HG03460 (cell line): ENCODE results near the gene FAM170B.

ENCODE experiments used
- ATAC-seq: cut with Tn5 transposase; IDR thresholded peaks from one replicate; pipeline ENCODE4 v1.9.1; 2021; ENCODE audit not compliant: unreplicated experiment

FAM170B gene

GRCh38 chr10:49133706-49134248 is at the start of gene FAM170B:
TSS of gene FAM170B (minus strand) at chr10:49134021. CDS start at chr10:49133918, 103 bp downstream.
- no peak for ATAC-seq

DNA sequence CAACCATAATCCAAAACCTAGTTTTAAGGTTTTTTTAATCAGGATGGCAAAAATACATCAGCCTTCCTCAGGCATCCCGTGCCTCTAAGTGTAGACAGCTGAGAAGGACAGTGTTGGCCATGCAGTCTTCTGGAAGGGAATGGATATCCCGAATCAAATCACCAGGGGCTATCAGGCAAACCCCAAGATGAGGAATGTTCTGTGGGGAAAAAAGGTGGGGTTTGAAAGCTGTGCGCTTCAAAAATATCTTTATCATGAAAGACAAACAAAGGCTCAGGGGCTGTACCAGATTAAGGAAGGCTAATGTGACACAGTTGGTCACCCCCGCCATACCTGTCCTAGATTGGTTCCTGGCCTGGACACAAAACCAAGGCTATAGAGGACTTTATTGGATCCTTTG is 49.0 kb upstream of the FAM170B start:
- no peak for ATAC-seq

DNA sequence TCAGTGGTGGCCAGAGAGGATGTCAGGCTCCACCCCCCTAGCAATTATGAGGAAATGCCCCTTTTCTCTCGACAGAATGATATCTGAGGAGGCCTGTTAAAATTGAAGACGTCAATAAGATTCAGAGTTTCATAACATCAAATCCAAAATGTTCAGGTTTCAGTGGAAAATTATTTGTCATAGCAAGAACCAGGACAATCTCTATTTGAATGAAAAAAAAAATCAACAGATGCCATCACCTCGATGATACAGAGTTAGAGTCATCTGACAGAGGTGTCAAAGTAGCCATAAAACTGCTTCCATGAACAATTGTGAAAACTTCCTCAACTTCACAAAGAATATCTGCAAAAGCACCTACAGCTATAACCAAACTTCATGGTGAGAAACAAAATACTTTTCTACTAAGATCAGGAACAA is 46.6 kb upstream of the FAM170B start:
- ATAC-seq, result no peak

DNA sequence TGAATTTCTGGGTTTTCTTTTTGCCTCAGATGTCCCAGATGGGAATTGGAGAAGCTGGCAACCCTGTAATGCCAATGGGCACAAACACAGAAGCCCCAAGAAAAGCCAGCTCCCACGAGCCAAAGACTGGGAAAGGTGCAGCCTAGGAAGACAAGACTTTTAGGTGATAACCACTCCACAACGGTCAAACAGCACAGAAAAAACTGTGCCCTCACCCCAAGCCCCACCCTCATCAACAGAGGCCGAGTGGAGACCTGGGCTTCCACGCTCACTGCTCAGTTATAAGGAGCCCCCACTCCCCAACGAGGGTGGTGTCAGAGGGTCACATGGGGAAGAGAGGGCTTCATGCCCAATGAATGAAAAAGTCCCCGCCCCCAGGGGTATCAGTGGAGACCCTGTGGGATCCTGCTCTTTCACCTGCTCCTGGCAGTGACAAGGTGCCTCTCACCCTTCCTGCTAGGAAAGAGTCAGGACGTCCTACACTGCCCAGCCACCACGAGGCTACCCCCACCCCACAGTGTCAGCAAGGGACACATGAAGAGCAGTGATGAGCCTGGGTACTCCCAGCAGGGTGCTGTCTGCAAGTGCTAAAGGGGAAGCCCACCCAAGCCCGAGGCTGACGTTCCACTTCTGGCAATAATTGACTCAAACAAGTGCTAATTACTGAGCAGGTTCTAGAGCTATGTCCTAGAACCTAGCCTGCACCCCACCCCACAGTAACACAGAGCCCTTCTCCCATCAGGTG is 46.0 kb upstream of the FAM170B start:
- no peak for ATAC-seq

- no peak for ATAC-seq
Observed at GRCh38 chr10:49178489-49179471, 45.0 kb upstream of the FAM170B start.

DNA sequence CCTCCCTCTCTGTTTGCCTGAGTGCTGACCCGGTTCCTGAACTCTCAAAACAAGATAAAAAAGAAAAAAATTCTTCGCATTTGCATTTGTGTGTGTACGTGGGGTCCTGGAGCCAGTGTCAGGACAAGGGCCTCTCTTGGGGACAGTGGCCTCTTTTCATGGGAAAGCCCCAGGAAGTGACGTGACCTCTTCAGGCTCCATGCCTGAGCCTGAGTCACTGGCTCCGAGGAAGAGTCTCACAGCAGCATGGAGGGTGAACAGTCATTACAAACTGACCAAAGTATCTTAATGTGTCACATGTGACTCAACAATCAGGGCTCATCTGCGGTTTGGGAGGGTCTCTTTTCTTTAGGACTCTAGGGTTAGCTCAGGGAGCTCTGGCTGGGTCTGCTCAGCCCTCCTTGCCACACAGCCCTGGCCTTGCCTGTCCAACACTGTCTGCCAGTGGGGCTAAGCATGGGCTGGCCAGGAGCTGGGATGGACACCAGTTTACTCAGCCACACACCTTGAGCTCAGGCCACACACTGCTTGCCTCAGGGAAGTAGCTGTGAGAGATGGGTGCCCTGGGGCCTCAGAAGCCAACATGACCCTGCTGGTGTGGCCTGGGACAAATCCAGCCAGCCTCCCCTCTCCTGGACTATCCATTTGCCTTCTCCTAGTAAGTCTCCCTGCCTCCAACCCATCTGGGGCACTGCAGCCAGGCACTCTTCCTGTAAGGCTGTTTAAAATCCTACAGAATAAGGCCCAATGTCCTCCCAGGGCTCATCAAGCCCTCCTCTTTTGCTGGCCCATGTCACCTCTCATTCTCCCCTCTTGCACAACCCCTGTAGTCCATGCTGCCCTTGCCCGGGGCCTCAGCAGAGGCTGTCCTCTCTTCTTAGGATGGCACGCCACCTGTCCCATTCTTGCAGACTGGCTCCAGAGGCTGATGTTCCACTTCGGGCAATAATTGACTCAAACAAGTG is 43.9 kb upstream of the FAM170B start:
- peak; percentile 73 for ATAC-seq

GRCh38 chr10:49176310-49177268 is 42.8 kb upstream of the FAM170B start:
- ATAC-seq, result no peak

DNA sequence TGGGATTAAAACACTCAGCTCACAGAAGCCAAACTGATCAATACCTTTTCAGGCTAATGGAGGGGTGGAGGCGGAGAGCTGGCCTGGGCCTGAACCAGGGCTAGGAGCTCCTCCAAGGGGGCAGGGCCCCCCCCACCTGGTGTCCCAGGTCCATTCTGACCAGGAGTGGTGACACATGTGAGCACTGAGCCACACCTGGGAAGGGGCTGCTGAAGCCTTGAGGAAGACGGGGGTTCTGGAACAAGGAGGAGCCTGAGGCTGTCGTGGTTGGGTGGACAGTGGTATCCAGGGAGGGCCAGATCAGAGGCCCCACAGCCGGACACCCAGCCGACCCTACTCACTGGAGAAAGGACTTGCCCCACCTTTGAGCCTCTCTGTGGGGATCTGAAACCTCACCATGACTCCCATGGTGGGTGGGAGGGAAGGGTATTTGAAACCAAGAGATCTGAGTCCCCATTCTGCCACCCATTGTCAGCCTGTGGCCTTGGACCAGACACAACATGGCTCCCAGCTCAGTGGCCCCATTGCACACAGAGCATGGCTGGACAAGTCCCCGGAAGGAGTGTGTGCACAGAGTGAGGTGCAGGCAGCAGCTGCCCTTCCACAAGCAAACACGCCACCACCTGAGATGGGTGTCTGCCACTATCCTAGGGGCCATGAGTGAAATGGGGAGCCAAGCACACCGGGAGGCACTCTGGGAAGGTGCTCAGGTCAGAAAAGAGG is 41.9 kb upstream of the FAM170B start:
- no peak for ATAC-seq

GRCh38 chr10:49174926-49175500 is 41.2 kb upstream of the FAM170B start:
- ATAC-seq, result no peak

- no peak for ATAC-seq
Observed at GRCh38 chr10:49174261-49174925, 40.6 kb upstream of the FAM170B start.

DNA sequence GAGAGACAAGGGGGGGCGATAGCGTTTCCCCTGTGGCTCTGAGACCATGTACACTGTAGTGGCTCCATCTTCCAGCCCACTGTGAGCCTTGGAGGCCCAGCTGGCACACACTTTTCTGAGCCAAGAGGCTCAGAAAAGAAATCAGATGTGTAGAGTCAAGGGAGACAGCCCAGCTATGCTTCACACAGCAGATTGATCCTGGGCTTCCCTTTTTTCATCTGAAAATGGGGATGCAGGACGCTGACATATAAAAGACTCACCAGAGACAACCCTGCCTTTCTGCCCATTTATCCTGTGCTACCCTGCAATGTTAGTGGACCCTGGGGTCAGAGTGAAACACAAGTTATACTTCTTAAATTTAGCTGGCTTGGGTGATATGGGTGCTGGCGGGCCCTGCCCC is 40.0 kb upstream of the FAM170B start:
- no peak for ATAC-seq

DNA sequence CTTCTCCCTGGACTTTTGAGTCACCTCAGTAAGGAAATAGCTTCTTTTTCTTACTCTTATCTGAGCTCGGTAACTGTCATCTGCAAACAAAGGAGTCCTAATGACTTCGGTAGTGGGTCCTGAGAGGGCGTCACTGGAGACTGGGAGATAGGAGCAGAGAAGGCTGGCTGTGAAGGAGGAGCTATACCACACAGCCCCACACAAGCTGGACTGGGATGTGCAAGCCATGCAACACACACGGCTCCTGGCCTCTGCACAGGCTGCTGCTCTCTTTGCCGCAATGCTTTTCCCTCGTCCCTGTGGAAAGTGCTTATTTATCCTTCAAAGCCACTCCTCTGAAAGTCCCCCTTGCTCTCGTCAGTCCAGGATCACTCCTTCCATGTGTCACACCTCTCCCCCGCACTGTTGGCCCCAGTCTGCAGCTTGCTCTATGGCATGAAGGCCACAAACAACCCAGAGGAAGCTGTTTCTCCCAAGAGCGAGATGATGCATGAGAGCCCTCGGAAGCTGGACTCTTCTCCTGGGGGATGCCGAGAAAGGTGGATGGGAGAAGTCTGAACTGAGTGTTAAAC is 39.5 kb upstream of the FAM170B start:
- no peak for ATAC-seq

GRCh38 chr10:49172777-49173132 is 38.9 kb upstream of the FAM170B start:
- ATAC-seq, result no peak

- no peak for ATAC-seq
Observed at GRCh38 chr10:49172061-49172776, 38.4 kb upstream of the FAM170B start.

GRCh38 chr10:49171326-49172060 is 37.7 kb upstream of the FAM170B start:
- ATAC-seq, result no peak

- no peak for ATAC-seq
Observed at GRCh38 chr10:49170632-49171325, 37.0 kb upstream of the FAM170B start.
